Measurements from ENCODE around the gene OBSCN.
"Not testable (repeated sequence)": the region's sequence is repeated elsewhere in the genome, so short reads cannot be mapped to it uniquely, and the experiment has no call there.

The OBSCN gene

DNA sequence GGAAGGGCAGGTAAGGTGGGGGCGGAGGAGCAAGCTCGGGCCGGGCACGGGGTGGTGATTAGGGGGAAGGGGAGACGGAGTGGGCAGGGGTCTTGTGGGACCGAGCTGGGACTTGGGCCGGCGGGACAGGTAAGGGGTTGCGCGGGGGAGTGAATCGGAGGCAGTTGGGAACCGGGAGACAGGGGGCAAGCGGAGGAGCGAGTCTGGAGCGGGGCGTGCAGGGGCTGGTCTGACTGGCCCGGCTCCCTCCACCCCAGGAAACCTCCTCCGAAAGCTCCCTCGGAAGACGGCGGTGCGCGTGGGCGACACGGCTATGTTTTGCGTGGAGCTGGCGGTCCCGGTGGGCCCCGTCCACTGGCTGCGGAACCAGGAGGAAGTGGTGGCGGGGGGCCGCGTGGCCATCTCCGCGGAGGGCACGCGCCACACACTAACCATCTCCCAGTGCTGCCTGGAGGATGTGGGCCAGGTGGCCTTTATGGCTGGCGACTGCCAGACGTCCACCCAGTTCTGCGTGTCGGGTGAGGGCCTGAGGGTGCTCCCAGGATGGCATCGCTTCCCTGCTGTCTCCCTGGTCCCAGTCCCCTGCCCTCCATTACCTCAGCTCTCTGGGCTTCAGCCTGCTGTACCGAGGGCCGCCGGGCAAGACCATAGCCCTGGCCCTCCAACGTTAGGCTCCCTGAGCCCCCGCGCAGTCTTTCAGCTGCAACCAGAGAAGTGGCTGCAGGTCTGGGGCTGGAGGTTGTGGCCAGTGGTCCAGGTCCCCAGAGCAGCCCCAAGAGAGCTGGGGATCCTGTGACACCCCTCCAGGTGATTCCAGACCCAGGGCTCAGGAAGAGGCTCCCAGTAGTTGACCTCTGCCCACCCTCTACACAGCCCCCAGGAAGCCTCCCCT is 6.3 kb downstream of the OBSCN start:
- no peak for DNase-seq

GRCh38 chr1:228214921-228215662 is 7.2 kb downstream of the OBSCN start:
- no peak for DNase-seq

DNA sequence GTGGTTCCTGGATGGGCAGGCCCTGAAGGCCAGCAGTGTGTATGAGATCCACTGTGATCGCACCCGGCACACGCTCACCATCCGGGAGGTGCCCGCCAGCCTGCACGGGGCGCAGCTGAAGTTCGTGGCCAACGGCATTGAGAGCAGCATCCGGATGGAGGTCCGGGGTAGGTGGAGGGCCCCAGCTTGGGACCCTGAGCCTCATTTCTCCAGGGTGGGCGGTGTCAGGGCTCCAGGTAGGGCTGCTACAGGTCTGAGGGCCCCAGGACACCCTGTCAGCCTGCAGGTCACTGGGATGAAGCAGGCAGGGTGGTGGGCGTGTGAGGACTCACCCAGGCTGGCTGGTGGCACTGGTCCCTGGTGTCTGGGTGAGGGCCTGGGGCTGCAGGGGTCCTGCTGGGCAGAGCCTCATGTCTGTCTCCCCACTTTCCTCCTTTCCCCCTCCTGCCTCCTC is 7.8 kb downstream of the OBSCN start:
- no peak for DNase-seq

DNA sequence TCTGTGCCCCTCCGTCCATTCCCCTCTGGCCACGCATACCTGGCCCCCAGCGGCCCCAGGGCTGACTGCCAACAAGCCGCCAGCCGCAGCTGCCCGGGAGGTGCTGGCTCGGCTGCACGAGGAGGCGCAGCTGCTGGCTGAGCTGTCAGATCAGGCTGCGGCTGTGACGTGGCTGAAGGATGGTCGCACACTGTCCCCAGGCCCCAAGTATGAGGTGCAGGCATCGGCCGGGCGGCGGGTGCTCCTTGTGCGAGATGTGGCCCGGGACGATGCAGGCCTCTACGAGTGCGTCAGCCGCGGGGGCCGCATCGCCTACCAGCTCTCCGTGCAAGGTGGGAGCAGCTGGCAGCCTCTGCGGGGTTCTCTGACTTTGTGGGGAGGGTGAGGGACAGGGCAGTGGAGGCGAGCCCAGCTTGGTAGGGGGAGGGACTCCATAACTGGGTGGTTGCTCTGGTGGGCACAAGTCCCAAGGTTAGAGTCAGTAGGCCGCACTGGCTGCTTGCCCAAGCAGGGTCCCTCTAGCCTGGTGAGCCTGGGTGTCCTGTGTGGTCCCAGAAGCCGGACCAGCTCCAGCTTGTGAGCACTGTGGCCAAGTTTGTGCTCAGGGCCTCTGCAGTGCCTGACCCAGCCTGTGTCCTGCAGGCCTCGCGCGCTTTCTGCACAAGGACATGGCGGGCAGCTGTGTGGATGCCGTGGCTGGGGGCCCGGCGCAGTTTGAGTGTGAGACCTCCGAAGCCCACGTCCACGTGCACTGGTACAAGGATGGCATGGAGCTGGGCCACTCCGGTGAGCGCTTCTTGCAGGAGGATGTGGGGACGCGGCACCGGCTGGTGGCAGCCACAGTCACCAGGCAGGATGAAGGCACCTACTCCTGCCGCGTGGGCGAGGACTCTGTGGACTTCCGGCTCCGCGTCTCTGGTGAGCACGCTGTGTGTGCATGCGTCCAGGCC is 8.8 kb downstream of the OBSCN start:
- no peak for DNase-seq

DNA sequence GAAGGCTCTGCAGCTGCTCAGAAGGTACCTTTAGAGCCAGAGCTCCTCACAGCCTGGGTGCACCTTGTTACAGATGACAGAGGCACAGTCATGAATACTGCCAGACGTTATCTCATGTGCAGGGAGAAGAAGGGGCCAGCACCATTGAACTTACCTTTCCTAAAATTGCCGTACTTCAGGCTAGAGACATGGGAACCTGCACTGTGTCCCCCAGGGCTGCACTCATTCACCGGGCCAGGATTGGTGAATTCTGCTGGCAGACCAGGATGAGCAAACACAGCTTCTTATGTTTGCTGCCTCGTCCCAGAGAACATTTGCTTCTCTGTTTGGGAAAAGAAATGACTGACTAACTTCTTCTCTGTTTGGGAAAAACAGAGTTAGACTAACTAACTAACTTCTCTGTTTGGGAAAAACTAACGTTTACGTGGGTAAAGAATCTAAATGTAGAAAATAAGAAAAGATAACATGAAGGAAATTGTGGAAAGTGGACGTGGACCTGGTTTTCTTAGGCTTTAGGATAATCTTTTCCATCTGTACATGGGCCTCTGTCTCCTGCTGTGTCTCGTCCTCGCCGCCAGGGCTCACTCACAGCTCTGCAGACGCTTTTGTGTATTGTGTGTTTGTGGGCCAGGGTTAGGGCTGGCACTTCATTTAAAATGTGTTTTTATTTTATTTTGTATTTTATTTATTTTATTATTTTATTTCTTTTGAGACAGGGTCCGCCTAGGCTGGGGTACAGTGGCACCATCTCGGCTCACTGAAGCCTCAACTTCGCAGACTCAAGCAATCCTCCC is 9.9 kb downstream of the OBSCN start:
- no peak for DNase-seq

DNA sequence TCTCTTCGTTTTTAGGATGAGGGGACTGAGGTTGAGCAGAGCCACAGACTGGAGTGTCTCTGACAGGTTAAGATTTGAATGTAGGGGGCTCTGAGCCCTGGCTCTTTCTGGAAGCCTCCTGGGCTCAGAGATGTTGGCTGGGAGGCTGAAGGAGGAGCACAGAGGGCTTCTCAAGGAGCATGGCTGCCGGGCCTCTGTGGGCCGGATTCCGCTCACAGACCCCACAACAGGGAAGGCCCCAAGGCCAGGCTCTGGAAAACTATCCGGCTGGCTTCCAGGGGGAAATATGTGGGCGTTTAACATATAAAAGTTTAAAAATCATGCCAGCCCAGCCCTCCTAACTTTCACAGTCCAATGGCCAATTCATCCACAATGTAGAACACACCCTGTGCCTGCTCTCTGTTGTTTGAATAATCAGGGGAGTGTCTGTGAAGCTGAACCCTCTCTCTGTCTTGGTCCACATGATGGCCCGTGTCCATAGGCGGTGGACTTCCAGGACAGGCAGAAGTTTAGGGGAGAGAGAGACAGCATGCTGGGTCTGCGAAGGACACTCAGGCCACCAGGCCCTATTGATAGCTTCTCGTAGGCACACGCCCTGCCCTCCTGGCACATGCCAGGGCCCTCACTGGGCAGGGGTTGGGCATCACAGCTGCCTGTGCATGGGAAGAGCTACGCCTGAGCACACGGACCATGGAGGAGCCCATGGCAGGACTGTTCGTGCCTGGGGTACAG is 10.8 kb downstream of the OBSCN start:
- DNase-seq, result no peak

DNA sequence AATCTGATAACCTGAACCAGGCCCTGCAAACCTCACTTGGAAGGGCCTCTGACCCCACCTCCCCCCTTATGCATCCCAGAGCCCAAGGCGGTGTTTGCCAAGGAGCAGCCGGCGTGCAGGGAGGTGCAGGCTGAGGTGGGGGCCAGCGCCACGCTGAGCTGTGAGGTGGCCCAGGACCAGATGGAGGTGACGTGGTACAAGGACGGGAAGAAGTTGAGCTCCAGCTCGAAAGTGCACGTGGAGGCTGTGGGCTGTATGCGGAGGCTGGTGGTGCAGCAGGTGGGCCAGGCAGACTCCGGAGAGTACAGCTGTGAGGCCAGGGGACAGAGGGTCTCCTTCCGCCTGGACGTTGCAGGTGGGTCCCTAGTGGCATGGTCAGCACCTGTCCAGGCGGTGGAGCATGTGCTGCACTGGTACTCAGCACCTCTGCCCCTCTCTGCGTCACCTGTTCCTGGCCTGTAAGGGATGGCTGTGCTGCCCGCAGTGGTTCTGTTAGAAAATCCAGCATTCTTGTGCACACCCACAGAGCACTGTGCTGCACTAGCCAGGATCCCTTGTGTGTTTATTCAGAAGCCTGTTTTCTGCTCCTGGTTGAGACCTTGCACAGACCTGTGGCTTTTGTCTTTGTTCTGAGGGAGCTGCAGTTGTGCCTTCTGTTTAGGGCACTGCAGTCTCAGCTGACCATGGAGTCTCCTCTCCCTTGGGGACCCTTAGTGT is 11.6 kb downstream of the OBSCN start:
- DNase-seq, result no peak

DNA sequence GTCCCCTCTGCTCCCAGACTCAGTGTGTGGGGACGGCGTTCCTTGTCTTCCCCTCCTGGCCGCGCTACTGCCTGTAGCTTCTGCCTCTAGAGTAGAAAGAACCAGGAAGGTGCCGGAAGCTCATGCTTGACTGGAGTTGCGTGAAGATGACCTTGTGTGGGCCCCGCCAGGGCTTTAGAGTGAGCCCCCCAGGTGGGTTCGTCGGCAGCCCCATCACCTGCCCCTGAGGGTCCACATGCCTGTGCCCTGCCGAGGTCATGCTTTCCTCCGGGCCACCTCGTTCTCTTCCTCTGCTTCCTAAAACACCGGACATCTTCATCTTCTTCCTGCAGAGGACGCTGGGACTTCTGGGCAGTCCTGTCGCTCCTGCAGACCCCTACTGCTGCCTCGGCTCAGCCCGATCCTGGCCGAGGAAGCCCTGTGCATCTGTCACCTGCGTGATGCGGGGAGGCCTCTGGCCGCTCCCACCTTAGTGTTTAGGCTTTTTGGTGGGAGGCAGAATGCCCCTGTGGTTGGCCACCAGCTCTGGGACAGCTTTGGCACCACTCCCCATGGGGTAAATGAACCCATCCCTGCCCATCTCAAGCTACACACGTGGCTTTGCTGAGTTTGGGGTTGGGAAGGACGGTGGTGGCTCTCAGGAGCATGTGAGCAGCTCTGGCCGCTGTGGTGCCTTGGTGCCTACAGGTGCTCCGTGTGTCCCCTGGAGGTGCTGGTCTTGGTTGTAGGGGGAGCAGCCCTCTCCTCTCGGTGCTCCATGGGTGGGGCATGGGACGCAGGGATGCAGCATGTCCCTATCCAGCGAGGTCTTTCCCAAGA is 12.3 kb downstream of the OBSCN start:
- no peak for DNase-seq

DNA sequence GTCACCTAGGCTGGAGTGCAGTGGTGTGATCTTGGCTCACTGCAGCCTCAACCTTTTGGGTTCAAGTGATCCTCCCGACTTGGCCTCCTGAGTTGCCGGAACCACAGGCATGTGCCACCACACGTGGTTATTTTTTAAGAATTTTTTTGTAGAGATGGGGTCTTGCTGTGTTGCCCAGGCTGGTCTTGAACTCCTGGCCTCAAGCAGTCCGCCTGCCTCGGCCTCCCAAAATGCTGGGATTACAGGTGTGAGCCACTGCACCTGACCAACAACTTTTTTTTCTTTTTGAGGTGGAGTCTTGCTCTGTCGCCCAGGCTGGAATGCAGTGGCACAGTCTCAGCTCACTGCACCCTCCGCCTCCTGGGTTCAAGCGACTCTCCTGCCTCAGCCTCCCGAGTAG is 13.3 kb downstream of the OBSCN start:
- DNase-seq, result not testable (repeated sequence)

- DNase-seq, result no peak
Observed at GRCh38 chr1:228222548-228222947, 14.7 kb downstream of the OBSCN start.

DNA sequence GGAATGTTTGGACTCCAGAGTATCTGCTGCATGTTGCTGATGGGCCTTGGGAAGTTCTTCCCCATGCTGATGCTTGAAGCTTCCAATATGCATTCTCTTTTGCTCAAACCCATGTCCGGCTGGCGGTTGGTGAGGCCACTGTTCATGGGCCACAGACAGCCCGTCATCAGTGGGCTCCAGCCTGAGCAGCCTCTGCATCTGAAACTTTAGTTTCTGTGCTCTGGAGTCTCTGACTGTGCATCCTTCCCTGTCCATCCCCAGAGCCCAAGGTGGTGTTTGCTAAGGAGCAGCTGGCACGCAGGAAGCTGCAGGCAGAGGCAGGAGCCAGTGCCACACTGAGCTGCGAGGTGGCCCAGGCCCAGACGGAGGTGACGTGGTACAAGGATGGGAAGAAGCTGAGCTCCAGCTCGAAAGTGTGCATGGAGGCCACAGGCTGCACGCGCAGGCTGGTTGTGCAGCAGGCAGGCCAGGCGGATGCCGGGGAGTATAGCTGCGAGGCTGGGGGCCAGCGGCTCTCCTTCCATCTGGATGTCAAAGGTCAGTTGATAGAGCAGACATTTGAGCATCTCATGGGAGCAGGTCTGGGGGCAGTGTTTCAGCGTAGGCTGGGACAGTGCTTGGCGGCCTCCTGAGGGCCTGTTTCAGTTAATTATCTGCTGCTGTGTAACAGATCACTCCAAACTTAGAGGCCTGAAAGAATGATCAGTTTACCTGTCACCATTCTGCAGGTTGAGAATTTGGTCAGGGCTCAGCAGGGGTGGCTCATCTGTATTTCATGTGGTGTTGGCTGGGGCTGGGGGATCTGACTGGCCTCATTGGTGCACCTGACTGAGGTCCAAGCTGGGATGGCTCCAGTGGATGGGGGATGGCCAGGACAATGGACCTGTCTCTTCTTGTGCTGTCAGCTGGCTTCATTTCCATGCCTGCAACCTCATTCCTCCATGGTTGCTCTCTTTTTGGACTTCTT is 16.6 kb downstream of the OBSCN start:
- no peak for DNase-seq

GRCh38 chr1:228225165-228225710 is 17.4 kb downstream of the OBSCN start:
- no peak for DNase-seq

DNA sequence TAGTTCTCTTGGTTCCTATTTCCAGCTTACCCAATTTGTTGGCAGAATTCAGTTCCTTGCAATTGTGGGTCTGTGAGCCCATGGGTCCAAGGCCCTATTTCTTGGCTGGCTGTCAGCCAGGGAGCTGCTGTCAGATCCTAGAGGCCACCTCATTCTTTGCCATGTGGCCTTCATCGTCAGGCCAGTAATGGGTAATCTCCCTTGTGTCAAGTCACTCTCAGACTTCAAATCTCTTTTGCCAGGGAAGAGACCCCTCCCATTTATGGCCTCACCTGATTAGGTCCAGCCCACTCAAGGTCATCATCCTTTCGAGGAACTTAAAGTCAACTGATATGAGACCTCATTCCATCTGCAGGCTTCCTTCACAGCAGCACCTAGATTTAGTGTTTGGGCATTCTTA is 17.9 kb downstream of the OBSCN start:
- DNase-seq, result no peak

GRCh38 chr1:228226141-228226874 is 18.5 kb downstream of the OBSCN start:
- no peak for DNase-seq

DNA sequence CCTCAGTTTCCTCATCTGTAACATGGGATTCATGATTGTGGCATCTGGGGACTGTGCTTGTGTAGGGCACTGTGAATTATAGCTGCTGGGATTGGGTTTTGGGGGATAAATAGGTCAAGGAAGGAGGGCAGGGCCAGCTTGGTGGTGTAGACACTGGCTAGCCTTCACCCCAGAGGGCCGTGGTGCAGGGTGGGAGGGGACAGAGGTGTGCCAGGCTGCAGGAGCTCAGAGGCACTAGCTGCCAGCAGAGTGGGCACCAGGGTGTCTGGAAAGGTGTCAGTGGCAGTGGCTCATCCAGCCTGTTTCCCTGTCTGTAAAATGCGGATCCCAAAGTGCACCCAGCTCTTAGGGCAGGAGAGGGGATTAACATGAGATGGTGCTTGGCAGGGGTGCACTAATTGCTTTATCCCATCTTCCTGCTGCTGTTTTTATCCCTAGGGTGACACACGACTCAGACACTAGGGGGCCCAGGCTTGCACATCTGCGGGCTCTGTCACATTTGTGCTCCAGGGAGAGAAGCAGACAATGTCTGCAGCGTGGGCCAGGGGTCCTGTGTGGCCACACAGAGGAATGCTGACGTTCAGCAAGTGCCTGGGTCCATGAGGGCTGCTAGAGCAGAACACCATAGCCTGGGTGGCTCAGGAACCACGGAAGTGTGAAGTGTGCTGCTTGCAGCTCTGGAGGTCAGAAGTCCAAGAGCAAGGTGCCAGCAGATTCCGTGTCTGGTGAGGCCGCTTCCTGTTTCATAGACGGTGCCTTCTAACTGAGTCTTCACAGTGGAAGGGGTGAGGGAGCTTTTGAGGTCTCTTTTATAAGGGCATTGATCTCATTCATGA is 19.3 kb downstream of the OBSCN start:
- DNase-seq, result no peak

DNA sequence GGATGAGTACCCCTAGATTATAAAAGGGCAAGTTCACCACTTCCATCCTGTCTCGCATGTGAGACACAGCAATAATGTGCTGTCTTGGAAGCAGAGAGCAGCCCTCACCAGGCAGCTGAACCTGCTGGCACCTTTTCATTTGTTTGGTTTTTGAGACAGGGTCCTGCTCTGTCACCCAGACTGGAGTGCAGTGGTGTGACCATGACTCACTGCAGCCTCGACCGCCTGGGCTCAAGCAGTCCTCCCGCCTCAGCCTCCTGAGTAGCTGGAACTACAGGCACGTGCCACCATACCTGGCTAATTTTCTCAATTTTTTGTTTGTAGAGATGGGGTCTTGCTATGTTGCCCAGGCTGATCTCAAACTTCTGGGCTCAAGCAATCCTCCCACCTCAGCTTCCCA is 20.3 kb downstream of the OBSCN start:
- DNase-seq, result not testable (repeated sequence)

Measured in CD4-positive, alpha-beta T cell treated with Interleukin-17A for 4 hours (primary cell).